ENCODE results near the gene SLC5A11. TPM values are rescaled to one million over a fixed set of nuclear protein-coding genes. Genes with fewer than 3 reads are reported as not detected.
A peak's percentile ranks its signal among the peaks of the same experiment; 100 is the strongest.

SLC5A11 gene
- total and polyA plus RNA-seq, 2 of the 13 experiments (the other 11 are each of a cell fraction or from before 2014, with no cell fraction given): 1.2 to 3.3 TPM

GRCh38 chr16:24858219-24859041 lies 12.7 kb downstream of the SLC5A11 start (continued):
- TF ChIP-seq, protein P1, sequence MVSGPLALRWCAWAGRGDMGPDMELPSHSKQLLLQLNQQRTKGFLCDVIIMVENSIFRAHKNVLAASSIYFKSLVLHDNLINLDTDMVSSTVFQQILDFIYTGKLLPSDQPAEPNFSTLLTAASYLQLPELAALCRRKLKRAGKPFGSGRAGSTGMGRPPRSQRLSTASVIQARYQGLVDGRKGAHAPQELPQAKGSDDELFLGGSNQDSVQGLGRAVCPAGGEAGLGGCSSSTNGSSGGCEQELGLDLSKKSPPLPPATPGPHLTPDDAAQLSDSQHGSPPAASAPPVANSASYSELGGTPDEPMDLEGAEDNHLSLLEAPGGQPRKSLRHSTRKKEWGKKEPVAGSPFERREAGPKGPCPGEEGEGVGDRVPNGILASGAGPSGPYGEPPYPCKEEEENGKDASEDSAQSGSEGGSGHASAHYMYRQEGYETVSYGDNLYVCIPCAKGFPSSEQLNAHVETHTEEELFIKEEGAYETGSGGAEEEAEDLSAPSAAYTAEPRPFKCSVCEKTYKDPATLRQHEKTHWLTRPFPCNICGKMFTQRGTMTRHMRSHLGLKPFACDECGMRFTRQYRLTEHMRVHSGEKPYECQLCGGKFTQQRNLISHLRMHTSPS (CRISPR knock-in tag; IDR thresholded peaks at IDR 0.05; ENCODE audit: low read depth): peak; percentile 21; the same call in 1 of the 2 replicates
- TF ChIP-seq, protein P2, sequence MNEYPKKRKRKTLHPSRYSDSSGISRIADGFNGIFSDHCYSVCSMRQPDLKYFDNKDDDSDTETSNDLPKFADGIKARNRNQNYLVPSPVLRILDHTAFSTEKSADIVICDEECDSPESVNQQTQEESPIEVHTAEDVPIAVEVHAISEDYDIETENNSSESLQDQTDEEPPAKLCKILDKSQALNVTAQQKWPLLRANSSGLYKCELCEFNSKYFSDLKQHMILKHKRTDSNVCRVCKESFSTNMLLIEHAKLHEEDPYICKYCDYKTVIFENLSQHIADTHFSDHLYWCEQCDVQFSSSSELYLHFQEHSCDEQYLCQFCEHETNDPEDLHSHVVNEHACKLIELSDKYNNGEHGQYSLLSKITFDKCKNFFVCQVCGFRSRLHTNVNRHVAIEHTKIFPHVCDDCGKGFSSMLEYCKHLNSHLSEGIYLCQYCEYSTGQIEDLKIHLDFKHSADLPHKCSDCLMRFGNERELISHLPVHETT (CRISPR knock-in tag; conservative IDR thresholded peaks at IDR 0.05): peak; percentile 87; the same call in 1 of the 2 replicates
- TF ChIP-seq ZNF34 (CRISPR knock-in tag; IDR thresholded peaks at IDR 0.05; ENCODE audit: borderline replicate concordance) (no peak), ZNF432 (CRISPR knock-in tag; IDR thresholded peaks at IDR 0.05; ENCODE audit: borderline replicate concordance) (no peak), ZNF672 (CRISPR knock-in tag; IDR thresholded peaks at IDR 0.05) (no peak), ZNF280D (CRISPR knock-in tag; IDR thresholded peaks at IDR 0.05) (peak; percentile 92; the same call in 1 of the 2 replicates), HOMEZ (CRISPR knock-in tag; IDR thresholded peaks at IDR 0.05; ENCODE audit: low read depth) (peak; percentile 79), ZNF777 (CRISPR knock-in tag; IDR thresholded peaks at IDR 0.05) (peak; percentile 69; the same call in 1 of the 2 replicates), DPF2 (CRISPR knock-in tag; IDR thresholded peaks at IDR 0.05; ENCODE audit: borderline replicate concordance, low read depth) (no peak), HHEX (CRISPR knock-in tag; IDR thresholded peaks at IDR 0.05) (no peak), MATR3 (CRISPR knock-in tag; IDR thresholded peaks at IDR 0.05) (no peak), ZNF724P (CRISPR knock-in tag; IDR thresholded peaks at IDR 0.05; ENCODE audit: borderline replicate concordance) (peak; percentile 73; the same call in 1 of the 2 replicates), FOXA1 (IDR thresholded peaks at IDR 0.05) (no peak), FOXA1 (CRISPR knock-in tag; IDR thresholded peaks at IDR 0.05) (peak; percentile 21; the same call in 1 of the 2 replicates), TSC22D2 (CRISPR knock-in tag; IDR thresholded peaks at IDR 0.05; ENCODE audit: borderline replicate concordance) (peak; percentile 99), SOX6 (IDR thresholded peaks at IDR 0.05) (no peak), SOX6 (CRISPR knock-in tag; IDR thresholded peaks at IDR 0.05) (no peak), SCMH1 (CRISPR knock-in tag; IDR thresholded peaks at IDR 0.05; ENCODE audit: borderline replicate concordance) (no peak)
- TF ChIP-seq, protein P3, sequence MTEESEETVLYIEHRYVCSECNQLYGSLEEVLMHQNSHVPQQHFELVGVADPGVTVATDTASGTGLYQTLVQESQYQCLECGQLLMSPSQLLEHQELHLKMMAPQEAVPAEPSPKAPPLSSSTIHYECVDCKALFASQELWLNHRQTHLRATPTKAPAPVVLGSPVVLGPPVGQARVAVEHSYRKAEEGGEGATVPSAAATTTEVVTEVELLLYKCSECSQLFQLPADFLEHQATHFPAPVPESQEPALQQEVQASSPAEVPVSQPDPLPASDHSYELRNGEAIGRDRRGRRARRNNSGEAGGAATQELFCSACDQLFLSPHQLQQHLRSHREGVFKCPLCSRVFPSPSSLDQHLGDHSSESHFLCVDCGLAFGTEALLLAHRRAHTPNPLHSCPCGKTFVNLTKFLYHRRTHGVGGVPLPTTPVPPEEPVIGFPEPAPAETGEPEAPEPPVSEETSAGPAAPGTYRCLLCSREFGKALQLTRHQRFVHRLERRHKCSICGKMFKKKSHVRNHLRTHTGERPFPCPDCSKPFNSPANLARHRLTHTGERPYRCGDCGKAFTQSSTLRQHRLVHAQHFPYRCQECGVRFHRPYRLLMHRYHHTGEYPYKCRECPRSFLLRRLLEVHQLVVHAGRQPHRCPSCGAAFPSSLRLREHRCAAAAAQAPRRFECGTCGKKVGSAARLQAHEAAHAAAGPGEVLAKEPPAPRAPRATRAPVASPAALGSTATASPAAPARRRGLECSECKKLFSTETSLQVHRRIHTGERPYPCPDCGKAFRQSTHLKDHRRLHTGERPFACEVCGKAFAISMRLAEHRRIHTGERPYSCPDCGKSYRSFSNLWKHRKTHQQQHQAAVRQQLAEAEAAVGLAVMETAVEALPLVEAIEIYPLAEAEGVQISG (CRISPR knock-in tag; IDR thresholded peaks at IDR 0.05): peak; percentile 86

Data from HepG2 (cell line).